ENCODE measurements around the gene FOXK1. TPM values are rescaled to one million over a fixed set of nuclear protein-coding genes. Genes with fewer than 3 reads are reported as not detected.

FOXK1 gene
- total RNA-seq, 1 donor from 2014 or later = 41.7 TPM

DNA sequence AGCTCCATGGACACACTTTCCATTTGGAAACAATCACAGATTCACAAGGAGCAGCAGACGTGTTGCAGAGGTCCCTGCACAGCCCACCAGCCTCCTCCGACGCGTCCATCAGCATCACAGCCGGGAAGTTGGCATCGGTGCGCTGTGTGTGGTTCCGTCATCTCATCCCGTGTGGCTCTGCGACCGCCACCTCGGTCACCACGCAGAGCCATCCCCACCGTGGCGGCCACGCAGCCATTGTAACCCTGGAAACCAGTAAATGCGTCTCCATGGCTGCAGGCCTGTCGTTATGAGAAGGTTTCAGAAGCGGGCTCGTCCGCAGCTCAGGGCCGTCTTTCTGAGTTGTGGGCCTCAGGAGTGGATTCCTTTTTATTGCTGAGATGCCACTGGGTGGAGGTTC lies 36.0 kb downstream of the FOXK1 start:
- peaks cover 13% of the 10 kb centered on the region for H3K27me3 Mint-ChIP-seq (ENCODE audit: unreplicated experiment)
- peaks cover 17% of the 10 kb centered on the region for H3K9me3 Mint-ChIP-seq (ENCODE audit: unreplicated experiment)
- H3K4me1 Mint-ChIP-seq (ENCODE audit: low read depth, unreplicated experiment) = peaks cover 11% of the 10 kb centered on the region
- H3K36me3 Mint-ChIP-seq (ENCODE audit: unreplicated experiment) = peaks cover 5% of the 10 kb centered on the region
- H3K4me3 Mint-ChIP-seq (ENCODE audit: unreplicated experiment) = no peak overlapping the region
- TF ChIP-seq, protein P1, sequence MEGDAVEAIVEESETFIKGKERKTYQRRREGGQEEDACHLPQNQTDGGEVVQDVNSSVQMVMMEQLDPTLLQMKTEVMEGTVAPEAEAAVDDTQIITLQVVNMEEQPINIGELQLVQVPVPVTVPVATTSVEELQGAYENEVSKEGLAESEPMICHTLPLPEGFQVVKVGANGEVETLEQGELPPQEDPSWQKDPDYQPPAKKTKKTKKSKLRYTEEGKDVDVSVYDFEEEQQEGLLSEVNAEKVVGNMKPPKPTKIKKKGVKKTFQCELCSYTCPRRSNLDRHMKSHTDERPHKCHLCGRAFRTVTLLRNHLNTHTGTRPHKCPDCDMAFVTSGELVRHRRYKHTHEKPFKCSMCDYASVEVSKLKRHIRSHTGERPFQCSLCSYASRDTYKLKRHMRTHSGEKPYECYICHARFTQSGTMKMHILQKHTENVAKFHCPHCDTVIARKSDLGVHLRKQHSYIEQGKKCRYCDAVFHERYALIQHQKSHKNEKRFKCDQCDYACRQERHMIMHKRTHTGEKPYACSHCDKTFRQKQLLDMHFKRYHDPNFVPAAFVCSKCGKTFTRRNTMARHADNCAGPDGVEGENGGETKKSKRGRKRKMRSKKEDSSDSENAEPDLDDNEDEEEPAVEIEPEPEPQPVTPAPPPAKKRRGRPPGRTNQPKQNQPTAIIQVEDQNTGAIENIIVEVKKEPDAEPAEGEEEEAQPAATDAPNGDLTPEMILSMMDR (IDR thresholded peaks at IDR 0.05; ENCODE audit: partially characterized antibody, unreplicated experiment) = no peak
- DNase-seq = no peak
- no peak overlapping the region for H3K27ac Mint-ChIP-seq (ENCODE audit: unreplicated experiment)

DNA sequence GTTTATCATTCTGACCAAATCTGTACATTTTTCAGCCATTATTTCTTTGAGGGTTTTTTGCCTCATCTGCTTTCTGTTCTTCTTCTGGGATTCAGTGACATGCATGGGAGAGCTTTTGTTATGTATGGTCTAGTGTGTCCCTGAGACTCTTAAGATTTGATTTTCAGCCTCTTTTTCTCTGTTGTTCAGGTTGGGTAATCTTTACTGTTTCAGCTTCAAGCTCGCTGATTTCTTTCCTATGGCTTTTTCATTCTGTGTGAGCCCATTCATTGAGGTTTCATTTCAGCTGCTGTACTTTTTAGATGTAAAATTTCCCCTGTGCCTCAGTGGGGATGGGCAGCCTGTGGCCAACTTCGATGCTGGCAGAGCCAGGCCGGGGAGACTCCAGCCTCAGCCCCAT lies 38.1 kb downstream of the FOXK1 start:
- H3K27me3 Mint-ChIP-seq (ENCODE audit: unreplicated experiment) = peaks cover 14% of the 10 kb centered on the region
- no peak overlapping the region for H3K4me3 Mint-ChIP-seq (ENCODE audit: unreplicated experiment)
- H3K9me3 Mint-ChIP-seq (ENCODE audit: unreplicated experiment) = peaks cover 12% of the 10 kb centered on the region
- DNase-seq = no peak
- H3K27ac Mint-ChIP-seq (ENCODE audit: unreplicated experiment) = no peak overlapping the region
- no peaks in the 10 kb centered on the region for H3K36me3 Mint-ChIP-seq (ENCODE audit: unreplicated experiment)
- TF ChIP-seq, protein P1 (IDR thresholded peaks at IDR 0.05; ENCODE audit: partially characterized antibody, unreplicated experiment) = no peak
- peaks cover 21% of the 10 kb centered on the region for H3K4me1 Mint-ChIP-seq (ENCODE audit: low read depth, unreplicated experiment)

DNA sequence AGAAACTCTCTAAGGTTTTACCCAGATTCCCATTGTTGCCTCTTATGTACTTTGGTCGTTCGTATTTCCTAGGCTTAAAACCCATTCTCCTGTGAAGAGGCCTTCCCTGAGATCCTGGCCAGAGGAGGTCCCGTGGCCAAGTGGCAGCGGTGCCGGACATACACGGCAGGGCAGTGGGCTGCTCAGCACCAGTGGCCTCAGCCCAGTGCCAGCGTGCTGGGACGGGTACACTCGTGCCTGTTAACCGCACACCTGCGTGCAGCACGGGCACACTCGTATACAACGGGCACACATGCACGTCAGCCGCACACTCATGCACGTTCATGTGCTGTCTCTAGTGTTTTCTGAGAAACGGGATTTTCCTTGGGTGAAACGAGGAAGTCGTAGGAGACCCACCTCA lies 40.2 kb downstream of the FOXK1 start:
- H3K36me3 Mint-ChIP-seq (ENCODE audit: unreplicated experiment) = no peaks in the 10 kb centered on the region
- H3K4me1 Mint-ChIP-seq (ENCODE audit: low read depth, unreplicated experiment) = peaks cover 26% of the 10 kb centered on the region
- no peak for DNase-seq

DNA sequence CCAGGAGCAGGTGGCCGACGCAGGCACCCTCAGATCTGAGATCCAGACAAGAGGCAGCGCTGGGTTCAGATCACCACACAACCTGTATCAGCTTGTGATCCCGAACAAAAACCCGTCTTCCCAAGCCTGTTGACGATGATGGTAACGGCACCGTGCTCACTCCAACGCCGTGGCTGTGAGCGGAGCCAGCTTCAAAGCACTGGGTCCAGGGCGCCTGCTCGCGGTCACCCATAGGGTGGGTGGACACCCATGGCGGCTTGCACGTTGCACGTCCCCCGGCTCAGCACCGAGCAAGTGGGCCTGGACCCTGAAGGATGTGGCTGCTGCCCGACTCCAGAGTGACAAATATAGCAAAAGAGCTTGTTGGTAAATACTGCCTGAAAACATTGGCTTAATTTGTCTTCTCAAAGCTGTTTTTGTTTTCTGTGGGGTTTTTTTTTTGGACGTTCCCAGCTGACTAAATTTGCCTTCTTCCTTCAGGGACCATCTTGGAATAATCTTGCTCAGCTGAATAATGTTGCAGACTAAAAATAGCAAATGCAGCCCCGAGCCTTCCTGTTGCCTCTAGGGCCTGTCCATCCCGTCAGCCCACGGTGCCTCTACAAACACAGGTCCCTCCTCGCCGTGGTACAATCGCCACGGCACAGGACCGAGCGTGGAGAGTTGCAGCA lies 41.0 kb downstream of the FOXK1 start:
- Mint-ChIP-seq H3K4me3 (ENCODE audit: unreplicated experiment) (no peak overlapping the region), H3K27me3 (ENCODE audit: unreplicated experiment) (peaks cover 10% of the 10 kb centered on the region), H3K9me3 (ENCODE audit: unreplicated experiment) (peaks cover 9% of the 10 kb centered on the region), H3K4me1 (ENCODE audit: low read depth, unreplicated experiment) (peaks cover 28% of the 10 kb centered on the region), H3K27ac (ENCODE audit: unreplicated experiment) (peak overlapping the region; percentile 33), H3K36me3 (ENCODE audit: unreplicated experiment) (no peaks in the 10 kb centered on the region)
- TF ChIP-seq, protein P1 (IDR thresholded peaks at IDR 0.05; ENCODE audit: partially characterized antibody, unreplicated experiment) = no peak
- DNase-seq = no peak

More for the DNA sequence above, 40.2 kb downstream of the FOXK1 start:
- Mint-ChIP-seq H3K9me3 (ENCODE audit: unreplicated experiment) (peaks cover 8% of the 10 kb centered on the region), H3K27ac (ENCODE audit: unreplicated experiment) (no peak overlapping the region), H3K4me3 (ENCODE audit: unreplicated experiment) (no peak overlapping the region), H3K27me3 (ENCODE audit: unreplicated experiment) (peaks cover 10% of the 10 kb centered on the region)
- TF ChIP-seq, protein P1 (IDR thresholded peaks at IDR 0.05; ENCODE audit: partially characterized antibody, unreplicated experiment) = no peak

DNA sequence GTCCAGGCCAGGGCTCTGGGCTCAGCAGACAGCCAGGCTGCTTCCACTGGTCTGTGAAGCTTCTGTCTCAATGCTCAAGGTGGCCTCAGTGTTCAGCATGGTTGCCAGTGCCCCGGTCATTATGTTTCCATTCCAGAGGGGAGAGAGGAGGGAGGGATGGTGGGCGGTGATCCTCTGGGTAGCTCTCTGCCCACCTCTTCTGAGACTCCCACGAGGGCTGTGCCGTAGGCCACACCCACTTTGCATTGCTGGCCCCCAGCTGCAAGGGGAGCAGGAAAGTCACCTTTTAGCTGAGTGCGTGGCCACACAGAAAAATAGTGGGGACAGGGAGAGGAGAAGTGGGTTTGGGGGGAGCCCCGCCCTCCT lies 42.5 kb downstream of the FOXK1 start:
- H3K27ac Mint-ChIP-seq (ENCODE audit: unreplicated experiment) = peak overlapping the region; percentile 96
- DNase-seq = no peak

More for the DNA sequence above, 42.5 kb downstream of the FOXK1 start:
- Mint-ChIP-seq H3K36me3 (ENCODE audit: unreplicated experiment) (no peaks in the 10 kb centered on the region), H3K4me3 (ENCODE audit: unreplicated experiment) (no peak overlapping the region), H3K4me1 (ENCODE audit: low read depth, unreplicated experiment) (peaks cover 37% of the 10 kb centered on the region), H3K27me3 (ENCODE audit: unreplicated experiment) (peaks cover 7% of the 10 kb centered on the region), H3K9me3 (ENCODE audit: unreplicated experiment) (peaks cover 15% of the 10 kb centered on the region)
- TF ChIP-seq, protein P1 (IDR thresholded peaks at IDR 0.05; ENCODE audit: partially characterized antibody, unreplicated experiment) = no peak

All from glutamatergic neuron (in vitro differentiated cells).